WTC11 (cell line): ENCODE results near the gene SCN8A. TPM values are rescaled to one million over a fixed set of nuclear protein-coding genes. Genes with fewer than 3 reads are reported as not detected.

Experiments
- ATAC-seq: fragments of 200-7000 bp; cut with Tn5 transposase; 2 replicates; pipeline ENCODE4 v1.10.0; 2021; ENCODE audit warnings: mild to moderate bottlenecking, moderate library complexity
- CTCF ChIA-PET: fragments of 300-600 bp; sonication (Branson Sonifier 250); formaldehyde crosslinking; loops from one replicate; lab custom pipeline; 2021; ENCODE audit warnings: antibody characterized with exemption; lab: Charles Lee
- POLR2A ChIA-PET: fragments of 350-600 bp; sonication (Branson Sonifier 250); formaldehyde crosslinking; loops from one replicate; lab custom pipeline; 2021; ENCODE audit warnings: antibody characterized with exemption; lab: Charles Lee
- DNase-seq: peaks from one replicate; pipeline ENCODE4 v3.0.0; 2021; ENCODE audit warnings: low spot score
- H3K27ac Mint-ChIP-seq: 2 replicates; pipeline ENCODE4 v1.8.0; 2021; ENCODE audit warnings: mixed read lengths
- H3K27me3 Mint-ChIP-seq: 2 replicates; pipeline ENCODE4 v1.8.0; 2021; ENCODE audit warnings: low read depth, mild to moderate bottlenecking, moderate library complexity, mixed read lengths
- H3K36me3 Mint-ChIP-seq: 2 replicates; pipeline ENCODE4 v1.8.0; 2021; ENCODE audit warnings: mixed read lengths
- H3K4me1 Mint-ChIP-seq: 2 replicates; pipeline ENCODE4 v1.8.0; 2022; ENCODE audit warnings: mixed read lengths
- H3K4me3 Mint-ChIP-seq: 2 replicates; pipeline ENCODE4 v1.8.0; 2021; ENCODE audit warnings: mild to moderate bottlenecking, moderate library complexity, mixed read lengths
- H3K9me3 Mint-ChIP-seq: 2 replicates; pipeline ENCODE4 v1.8.0; 2021; ENCODE audit warnings: mixed read lengths
- ATF1 ChIP-seq: sonication (generic); formaldehyde crosslinking; IDR thresholded peaks from 2 replicates; pipeline ENCODE4 v1.8.1; 2023; ENCODE audit warnings: mild to moderate bottlenecking, moderate library complexity, missing genetic modification reagents
- CBFB ChIP-seq: sonication (generic); formaldehyde crosslinking; IDR thresholded peaks from 2 replicates; pipeline ENCODE4 v1.8.1; 2022; ENCODE audit warnings: mild to moderate bottlenecking, low read depth, missing genetic modification reagents
- CREB1 ChIP-seq: sonication (generic); formaldehyde crosslinking; IDR thresholded peaks from 2 replicates; pipeline ENCODE4 v1.8.0; 2023; ENCODE audit warnings: mild to moderate bottlenecking, missing genetic modification reagents
- FOXJ3 ChIP-seq: sonication (generic); formaldehyde crosslinking; IDR thresholded peaks from 2 replicates; pipeline ENCODE4 v1.9.0; 2021; ENCODE audit warnings: missing genetic modification reagents, mild to moderate bottlenecking, borderline replicate concordance
- GTF2I ChIP-seq: fragments of 250-450 bp; sonication (Bioruptor Pico); conservative IDR thresholded peaks from 2 replicates; pipeline ENCODE4 v1.4.0; 2021; ENCODE audit warnings: mild to moderate bottlenecking
- JUN ChIP-seq: sonication (generic); formaldehyde crosslinking; IDR thresholded peaks from 2 replicates; pipeline ENCODE4 v1.8.0; 2023; ENCODE audit warnings: mild to moderate bottlenecking, missing genetic modification reagents
- NR2C2 ChIP-seq: sonication (generic); formaldehyde crosslinking; IDR thresholded peaks from 2 replicates; pipeline ENCODE4 v1.8.0; 2022; ENCODE audit warnings: mild to moderate bottlenecking, missing genetic modification reagents
- PRRX2 ChIP-seq: fragments of 250-450 bp; sonication (Bioruptor Pico); IDR thresholded peaks from 2 replicates; pipeline ENCODE4 v1.8.0; 2021; ENCODE audit warnings: mild to moderate bottlenecking
- SMAD4 ChIP-seq: sonication (generic); formaldehyde crosslinking; IDR thresholded peaks from 2 replicates; pipeline ENCODE4 v1.8.0; 2022; ENCODE audit warnings: mild to moderate bottlenecking, missing genetic modification reagents
- SOX15 ChIP-seq: fragments of 250-450 bp; sonication (Bioruptor Pico); IDR thresholded peaks from 2 replicates; pipeline ENCODE4 v1.9.0; 2021; ENCODE audit warnings: mild to moderate bottlenecking
- TP53 ChIP-seq: sonication (generic); formaldehyde crosslinking; IDR thresholded peaks from 2 replicates; pipeline ENCODE4 v1.8.1; 2023; ENCODE audit warnings: mild to moderate bottlenecking, missing genetic modification reagents
- ZNF219 ChIP-seq: sonication (generic); formaldehyde crosslinking; IDR thresholded peaks from 2 replicates; pipeline ENCODE4 v1.8.0; 2023; ENCODE audit warnings: missing genetic modification reagents, mild to moderate bottlenecking, borderline replicate concordance
- total RNA-seq: library from RNA; stranded (reverse); gene quantifications from 3 replicates; pipeline ENCODE4 v1.2.3, GENCODE V29; 2021
- TF ChIP-seq, protein P1 (sequence below): sonication (generic); formaldehyde crosslinking; IDR thresholded peaks from 2 replicates; pipeline ENCODE4 v1.8.1; 2023; ENCODE audit warnings: mild to moderate bottlenecking, moderate library complexity, missing genetic modification reagents
- TF ChIP-seq, protein P2 (sequence below): sonication (generic); formaldehyde crosslinking; IDR thresholded peaks from 2 replicates; pipeline ENCODE4 v1.8.1; 2022; ENCODE audit warnings: mild to moderate bottlenecking, missing genetic modification reagents, moderate library complexity, borderline replicate concordance
- TF ChIP-seq, protein P3 (sequence below): fragments of 250-450 bp; sonication (Bioruptor Pico); IDR thresholded peaks from 2 replicates; pipeline ENCODE4 v1.9.0; 2021; ENCODE audit warnings: mild to moderate bottlenecking
- TF ChIP-seq, protein P4 (sequence below): fragments of 250-450 bp; sonication (Bioruptor Pico); IDR thresholded peaks from 2 replicates; pipeline ENCODE4 v1.8.0; 2021; ENCODE audit warnings: mild to moderate bottlenecking
- TF ChIP-seq, protein P5 (sequence below): fragments of 250-450 bp; sonication (Bioruptor Pico); IDR thresholded peaks from 2 replicates; pipeline ENCODE4 v2.1.2; 2022; ENCODE audit warnings: mild to moderate bottlenecking, moderate library complexity
- TF ChIP-seq, protein P6 (sequence below): sonication (generic); formaldehyde crosslinking; IDR thresholded peaks from 2 replicates; pipeline ENCODE4 v1.8.1; 2022; ENCODE audit warnings: mild to moderate bottlenecking, moderate library complexity, missing genetic modification reagents
- TF ChIP-seq, protein P7 (sequence below): sonication (generic); formaldehyde crosslinking; IDR thresholded peaks from 2 replicates; pipeline ENCODE4 v1.8.1; 2022; ENCODE audit warnings: low read depth, missing genetic modification reagents, borderline replicate concordance

The SCN8A gene
- total RNA-seq, 1 experiment from 2014 or later: 14.4 TPM

DNA sequence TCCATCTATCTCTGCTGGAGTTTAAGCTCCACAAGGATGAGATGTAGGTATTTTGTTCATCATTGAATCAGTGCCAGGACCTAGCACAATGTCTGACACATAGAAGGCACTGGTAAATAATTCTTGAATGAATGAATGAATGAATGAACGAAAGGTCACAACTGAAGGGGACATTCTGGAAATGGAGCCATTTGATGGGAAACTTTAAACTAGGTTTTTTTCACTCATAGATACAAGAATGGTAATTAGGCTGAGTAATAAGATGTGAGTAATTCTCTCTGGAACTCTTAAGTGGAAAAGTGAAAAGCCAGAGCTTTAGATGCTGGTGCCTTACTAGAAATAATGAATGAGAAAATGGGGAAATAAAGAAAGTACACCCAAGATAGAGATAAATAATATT lies 44.3 kb downstream of the SCN8A start (continued):
- no peak for TF ChIP-seq SOX15
- TF ChIP-seq, protein P1, sequence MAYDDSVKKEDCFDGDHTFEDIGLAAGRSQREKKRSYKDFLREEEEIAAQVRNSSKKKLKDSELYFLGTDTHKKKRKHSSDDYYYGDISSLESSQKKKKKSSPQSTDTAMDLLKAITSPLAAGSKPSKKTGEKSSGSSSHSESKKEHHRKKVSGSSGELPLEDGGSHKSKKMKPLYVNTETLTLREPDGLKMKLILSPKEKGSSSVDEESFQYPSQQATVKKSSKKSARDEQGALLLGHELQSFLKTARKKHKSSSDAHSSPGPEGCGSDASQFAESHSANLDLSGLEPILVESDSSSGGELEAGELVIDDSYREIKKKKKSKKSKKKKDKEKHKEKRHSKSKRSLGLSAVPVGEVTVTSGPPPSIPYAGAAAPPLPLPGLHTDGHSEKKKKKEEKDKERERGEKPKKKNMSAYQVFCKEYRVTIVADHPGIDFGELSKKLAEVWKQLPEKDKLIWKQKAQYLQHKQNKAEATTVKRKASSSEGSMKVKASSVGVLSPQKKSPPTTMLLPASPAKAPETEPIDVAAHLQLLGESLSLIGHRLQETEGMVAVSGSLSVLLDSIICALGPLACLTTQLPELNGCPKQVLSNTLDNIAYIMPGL (CRISPR knock-in tag): no peak
- TF ChIP-seq CREB1: no peak
- no peak for TF ChIP-seq GTF2I (CRISPR knock-in tag)
- TF ChIP-seq, protein P2, sequence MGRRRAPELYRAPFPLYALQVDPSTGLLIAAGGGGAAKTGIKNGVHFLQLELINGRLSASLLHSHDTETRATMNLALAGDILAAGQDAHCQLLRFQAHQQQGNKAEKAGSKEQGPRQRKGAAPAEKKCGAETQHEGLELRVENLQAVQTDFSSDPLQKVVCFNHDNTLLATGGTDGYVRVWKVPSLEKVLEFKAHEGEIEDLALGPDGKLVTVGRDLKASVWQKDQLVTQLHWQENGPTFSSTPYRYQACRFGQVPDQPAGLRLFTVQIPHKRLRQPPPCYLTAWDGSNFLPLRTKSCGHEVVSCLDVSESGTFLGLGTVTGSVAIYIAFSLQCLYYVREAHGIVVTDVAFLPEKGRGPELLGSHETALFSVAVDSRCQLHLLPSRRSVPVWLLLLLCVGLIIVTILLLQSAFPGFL (CRISPR knock-in tag): no peak
- TF ChIP-seq, protein P3, sequence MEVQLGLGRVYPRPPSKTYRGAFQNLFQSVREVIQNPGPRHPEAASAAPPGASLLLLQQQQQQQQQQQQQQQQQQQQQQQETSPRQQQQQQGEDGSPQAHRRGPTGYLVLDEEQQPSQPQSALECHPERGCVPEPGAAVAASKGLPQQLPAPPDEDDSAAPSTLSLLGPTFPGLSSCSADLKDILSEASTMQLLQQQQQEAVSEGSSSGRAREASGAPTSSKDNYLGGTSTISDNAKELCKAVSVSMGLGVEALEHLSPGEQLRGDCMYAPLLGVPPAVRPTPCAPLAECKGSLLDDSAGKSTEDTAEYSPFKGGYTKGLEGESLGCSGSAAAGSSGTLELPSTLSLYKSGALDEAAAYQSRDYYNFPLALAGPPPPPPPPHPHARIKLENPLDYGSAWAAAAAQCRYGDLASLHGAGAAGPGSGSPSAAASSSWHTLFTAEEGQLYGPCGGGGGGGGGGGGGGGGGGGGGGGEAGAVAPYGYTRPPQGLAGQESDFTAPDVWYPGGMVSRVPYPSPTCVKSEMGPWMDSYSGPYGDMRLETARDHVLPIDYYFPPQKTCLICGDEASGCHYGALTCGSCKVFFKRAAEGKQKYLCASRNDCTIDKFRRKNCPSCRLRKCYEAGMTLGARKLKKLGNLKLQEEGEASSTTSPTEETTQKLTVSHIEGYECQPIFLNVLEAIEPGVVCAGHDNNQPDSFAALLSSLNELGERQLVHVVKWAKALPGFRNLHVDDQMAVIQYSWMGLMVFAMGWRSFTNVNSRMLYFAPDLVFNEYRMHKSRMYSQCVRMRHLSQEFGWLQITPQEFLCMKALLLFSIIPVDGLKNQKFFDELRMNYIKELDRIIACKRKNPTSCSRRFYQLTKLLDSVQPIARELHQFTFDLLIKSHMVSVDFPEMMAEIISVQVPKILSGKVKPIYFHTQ (CRISPR knock-in tag): no peak
- TF ChIP-seq ZNF219 (CRISPR knock-in tag): no peak
- no peak for TF ChIP-seq PRRX2 (CRISPR knock-in tag)

DNA sequence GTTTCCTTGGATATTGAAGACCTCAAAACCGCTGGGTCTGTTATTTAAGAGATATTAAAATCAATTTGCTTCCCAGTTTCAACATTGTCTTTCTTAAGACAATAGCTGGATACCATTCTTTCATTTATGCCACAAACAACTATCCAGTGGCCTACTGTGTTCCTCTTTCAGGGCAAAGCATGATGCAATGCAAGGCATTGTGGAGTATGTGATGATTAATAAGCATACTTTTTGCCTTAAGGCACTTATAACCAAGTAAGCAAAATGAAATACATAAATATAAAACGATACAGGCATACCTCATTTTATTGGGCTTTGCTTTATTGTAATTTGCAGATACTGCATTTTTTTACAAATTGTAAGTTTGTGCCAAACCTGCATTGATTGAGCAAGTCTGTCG lies 45.5 kb downstream of the SCN8A start:
- ChIA-PET CTCF (interaction anchor here (0.6 kb wide), 1 partner anchor 89 kb away, joined by 3 read pairs; no protein-coding TSS in a partner anchor), POLR2A (no interaction called here)
- H3K4me3 Mint-ChIP-seq: no peak overlapping the region
- peaks cover 19% of the 10 kb centered on the region for H3K4me1 Mint-ChIP-seq
- DNase-seq (no peak), ATAC-seq (no peak)
- no peak for TF ChIP-seq FOXJ3 (CRISPR knock-in tag)
- TF ChIP-seq, protein P4, sequence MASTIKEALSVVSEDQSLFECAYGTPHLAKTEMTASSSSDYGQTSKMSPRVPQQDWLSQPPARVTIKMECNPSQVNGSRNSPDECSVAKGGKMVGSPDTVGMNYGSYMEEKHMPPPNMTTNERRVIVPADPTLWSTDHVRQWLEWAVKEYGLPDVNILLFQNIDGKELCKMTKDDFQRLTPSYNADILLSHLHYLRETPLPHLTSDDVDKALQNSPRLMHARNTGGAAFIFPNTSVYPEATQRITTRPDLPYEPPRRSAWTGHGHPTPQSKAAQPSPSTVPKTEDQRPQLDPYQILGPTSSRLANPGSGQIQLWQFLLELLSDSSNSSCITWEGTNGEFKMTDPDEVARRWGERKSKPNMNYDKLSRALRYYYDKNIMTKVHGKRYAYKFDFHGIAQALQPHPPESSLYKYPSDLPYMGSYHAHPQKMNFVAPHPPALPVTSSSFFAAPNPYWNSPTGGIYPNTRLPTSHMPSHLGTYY (CRISPR knock-in tag): no peak
- TF ChIP-seq NR2C2 (CRISPR knock-in tag): no peak
- TF ChIP-seq, protein P5, sequence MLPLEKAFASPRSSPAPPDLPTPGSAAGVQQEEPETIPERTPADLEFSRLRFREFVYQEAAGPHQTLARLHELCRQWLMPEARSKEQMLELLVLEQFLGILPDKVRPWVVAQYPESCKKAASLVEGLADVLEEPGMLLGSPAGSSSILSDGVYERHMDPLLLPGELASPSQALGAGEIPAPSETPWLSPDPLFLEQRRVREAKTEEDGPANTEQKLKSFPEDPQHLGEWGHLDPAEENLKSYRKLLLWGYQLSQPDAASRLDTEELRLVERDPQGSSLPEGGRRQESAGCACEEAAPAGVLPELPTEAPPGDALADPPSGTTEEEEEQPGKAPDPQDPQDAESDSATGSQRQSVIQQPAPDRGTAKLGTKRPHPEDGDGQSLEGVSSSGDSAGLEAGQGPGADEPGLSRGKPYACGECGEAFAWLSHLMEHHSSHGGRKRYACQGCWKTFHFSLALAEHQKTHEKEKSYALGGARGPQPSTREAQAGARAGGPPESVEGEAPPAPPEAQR: no peak
- TF ChIP-seq, protein P1 (CRISPR knock-in tag): no peak
- no peak for TF ChIP-seq TP53
- TF ChIP-seq, all 79 proteins: peak for 0
- H3K27me3 Mint-ChIP-seq: peaks cover 4% of the 10 kb centered on the region; the same call in 1 of the 2 replicates
- H3K9me3 Mint-ChIP-seq: peaks cover 32% of the 10 kb centered on the region
- peaks cover 17% of the 10 kb centered on the region for H3K36me3 Mint-ChIP-seq
- H3K27ac Mint-ChIP-seq: no peak overlapping the region

DNA sequence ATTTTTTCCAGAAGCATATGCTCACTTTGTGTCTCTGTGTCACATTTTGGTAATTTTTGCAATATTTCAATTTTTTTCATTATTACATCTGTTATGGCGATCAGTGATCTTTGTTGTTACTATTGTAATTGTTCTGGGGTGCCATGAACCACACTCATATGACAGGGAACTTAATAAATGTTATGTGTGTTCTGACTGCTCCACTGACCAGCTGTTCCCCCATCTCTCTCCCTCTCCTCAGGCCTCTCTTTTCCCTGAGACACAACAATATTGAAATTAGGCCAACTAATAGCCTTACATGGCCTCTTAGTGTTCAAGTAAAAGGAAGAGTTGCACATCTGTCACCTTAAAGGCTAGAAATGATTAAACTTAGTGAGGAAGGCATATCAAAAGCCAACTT lies 46.0 kb downstream of the SCN8A start:
- Mint-ChIP-seq H3K4me1 (peaks cover 15% of the 10 kb centered on the region), H3K36me3 (peaks cover 17% of the 10 kb centered on the region), H3K27me3 (peaks cover 4% of the 10 kb centered on the region; the same call in 1 of the 2 replicates), H3K4me3 (no peak overlapping the region), H3K9me3 (peaks cover 32% of the 10 kb centered on the region), H3K27ac (no peak overlapping the region)
- ATAC-seq (no peak), DNase-seq (no peak)
- POLR2A ChIA-PET: no interaction called here
- CTCF ChIA-PET: no interaction called here
- TF ChIP-seq, protein P2 (CRISPR knock-in tag): no peak
- TF ChIP-seq ATF1 (CRISPR knock-in tag) (no peak), JUN (CRISPR knock-in tag) (no peak), CREB1 (no peak), CBFB (CRISPR knock-in tag) (no peak), SMAD4 (no peak)
- TF ChIP-seq, protein P6, sequence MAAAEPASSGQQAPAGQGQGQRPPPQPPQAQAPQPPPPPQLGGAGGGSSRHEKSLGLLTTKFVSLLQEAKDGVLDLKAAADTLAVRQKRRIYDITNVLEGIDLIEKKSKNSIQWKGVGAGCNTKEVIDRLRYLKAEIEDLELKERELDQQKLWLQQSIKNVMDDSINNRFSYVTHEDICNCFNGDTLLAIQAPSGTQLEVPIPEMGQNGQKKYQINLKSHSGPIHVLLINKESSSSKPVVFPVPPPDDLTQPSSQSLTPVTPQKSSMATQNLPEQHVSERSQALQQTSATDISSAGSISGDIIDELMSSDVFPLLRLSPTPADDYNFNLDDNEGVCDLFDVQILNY (CRISPR knock-in tag): no peak
- TF ChIP-seq, protein P7, sequence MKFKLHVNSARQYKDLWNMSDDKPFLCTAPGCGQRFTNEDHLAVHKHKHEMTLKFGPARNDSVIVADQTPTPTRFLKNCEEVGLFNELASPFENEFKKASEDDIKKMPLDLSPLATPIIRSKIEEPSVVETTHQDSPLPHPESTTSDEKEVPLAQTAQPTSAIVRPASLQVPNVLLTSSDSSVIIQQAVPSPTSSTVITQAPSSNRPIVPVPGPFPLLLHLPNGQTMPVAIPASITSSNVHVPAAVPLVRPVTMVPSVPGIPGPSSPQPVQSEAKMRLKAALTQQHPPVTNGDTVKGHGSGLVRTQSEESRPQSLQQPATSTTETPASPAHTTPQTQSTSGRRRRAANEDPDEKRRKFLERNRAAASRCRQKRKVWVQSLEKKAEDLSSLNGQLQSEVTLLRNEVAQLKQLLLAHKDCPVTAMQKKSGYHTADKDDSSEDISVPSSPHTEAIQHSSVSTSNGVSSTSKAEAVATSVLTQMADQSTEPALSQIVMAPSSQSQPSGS (CRISPR knock-in tag): no peak
